IMR-90 (cell line): Measurements from ENCODE around the gene PARL. TPM values are rescaled to one million over a fixed set of nuclear protein-coding genes. Genes with fewer than 3 reads are reported as not detected.

Source experiments
- ATAC-seq: fragments of 200-7000 bp; cut with Tn5 transposase; 2 replicates; pipeline ENCODE4 v1.9.1; 2020; ENCODE audit warnings: low read depth, mild to moderate bottlenecking, moderate library complexity
- BruUV-seq: library from RNA; stranded (reverse); fragments of 400-500 nt; replicated peaks from 2 replicates; lab custom pipeline; 2021; lab: Mats Ljungman, UMichigan
- CTCF ChIA-PET: fragments of 300-600 bp; formaldehyde crosslinking; extraction: SDS; loops from one replicate; lab custom pipeline; 2021; ENCODE audit warnings: antibody characterized with exemption; lab: Yijun Ruan, JAX
- POLR2A ChIA-PET: fragments of 300-600 bp; sonication (Branson Sonifier 250); formaldehyde crosslinking; loops from one replicate; lab custom pipeline; 2022; ENCODE audit warnings: antibody characterized with exemption; ENCODE audit not compliant: unreplicated experiment; lab: Charles Lee
- DNase-seq: peaks from one replicate; pipeline ENCODE4 v3.0.0; 2013
- H2AFZ ChIP-seq: replicated peaks from 2 replicates; pipeline ENCODE3; 2013; ENCODE audit warnings: low read length, mild to moderate bottlenecking; ENCODE audit not compliant: poor library complexity
- H2AK5ac ChIP-seq: 2 replicates; pipeline ENCODE4 v1.6.1; 2013; ENCODE audit warnings: low read depth, low read length, inconsistent platforms
- H2AK9ac ChIP-seq: replicated peaks from 2 replicates; pipeline ENCODE3; 2013; ENCODE audit warnings: mild to moderate bottlenecking, low read depth, low read length, moderate library complexity; ENCODE audit not compliant: poor library complexity
- H2BK120ac ChIP-seq: 2 replicates; pipeline ENCODE4 v1.6.1; 2013; ENCODE audit warnings: low read depth, low read length, inconsistent platforms
- H2BK15ac ChIP-seq: 3 replicates; pipeline ENCODE4 v1.6.1; 2013; ENCODE audit warnings: low read depth, low read length, inconsistent platforms
- H2BK20ac ChIP-seq: 2 replicates; pipeline ENCODE4 v1.6.1; 2013; ENCODE audit warnings: low read depth, mild to moderate bottlenecking, inconsistent platforms, low read length, moderate library complexity
- H2BK5ac ChIP-seq: 2 replicates; pipeline ENCODE4 v1.6.1; 2013; ENCODE audit warnings: mild to moderate bottlenecking, low read depth, low read length, inconsistent platforms; ENCODE audit not compliant: poor library complexity, severe bottlenecking
- H3K14ac ChIP-seq: replicated peaks from 2 replicates; pipeline ENCODE4 v1.6.1; 2013; ENCODE audit warnings: low read depth, low read length, inconsistent platforms
- H3K18ac ChIP-seq: 2 replicates; pipeline ENCODE4 v1.6.1; 2013; ENCODE audit warnings: low read depth, low read length, control low read depth
- H3K23ac ChIP-seq: 2 replicates; pipeline ENCODE4 v1.6.1; 2013; ENCODE audit warnings: low read depth, low read length, inconsistent platforms
- H3K27ac ChIP-seq: 2 replicates; pipeline ENCODE4 v1.5.1; 2013; ENCODE audit warnings: mild to moderate bottlenecking, control low read depth, low read length; ENCODE audit not compliant: insufficient read depth
- H3K27me3 ChIP-seq: 2 replicates; pipeline ENCODE4 v1.6.1; 2013; ENCODE audit warnings: low read length; ENCODE audit not compliant: control insufficient read depth, insufficient read depth
- H3K36me3 ChIP-seq: 2 replicates; pipeline ENCODE4 v1.6.1; 2013; ENCODE audit warnings: low read length, mixed read lengths; ENCODE audit not compliant: control insufficient read depth, insufficient read depth
- H3K4ac ChIP-seq: 2 replicates; pipeline ENCODE4 v1.6.1; 2013; ENCODE audit warnings: low read depth, low read length, inconsistent platforms
- H3K4me1 ChIP-seq: 2 replicates; pipeline ENCODE4 v1.6.1; 2013; ENCODE audit warnings: low read length, mixed read lengths; ENCODE audit not compliant: control insufficient read depth, insufficient read depth
- H3K4me2 ChIP-seq: 2 replicates; pipeline ENCODE4 v1.6.1; 2013; ENCODE audit warnings: low read depth, mild to moderate bottlenecking, control low read depth, low read length, moderate library complexity
- H3K4me3 ChIP-seq: 2 replicates; pipeline ENCODE4 v1.5.1; 2013; ENCODE audit warnings: low read depth, mild to moderate bottlenecking, control low read depth, low read length, moderate library complexity; ENCODE audit not compliant: insufficient read depth
- H3K56ac ChIP-seq: 2 replicates; pipeline ENCODE4 v1.6.1; 2013; ENCODE audit warnings: low read length, inconsistent platforms; ENCODE audit not compliant: insufficient read depth; ENCODE audit errors: extremely low read depth
- H3K79me1 ChIP-seq, 2 experiments: 2 replicates each; pipeline ENCODE4 v1.6.1; 2013; ENCODE audit warnings: low read length in 2 of 2, inconsistent platforms in 1 of 2, low read depth in 1 of 2
- H3K9ac ChIP-seq: 2 replicates; pipeline ENCODE4 v1.6.1; 2013; ENCODE audit warnings: low read depth, low read length, control low read depth
- H3K9me1 ChIP-seq: 2 replicates; pipeline ENCODE4 v1.6.1; 2013; ENCODE audit warnings: low read length, inconsistent platforms; ENCODE audit not compliant: insufficient read depth
- H3K9me3 ChIP-seq: 2 replicates; pipeline ENCODE4 v1.6.1; 2013; ENCODE audit warnings: low read length; ENCODE audit not compliant: control insufficient read depth, insufficient read depth
- H4K20me1 ChIP-seq: 2 replicates; pipeline ENCODE4 v1.6.1; 2013; ENCODE audit warnings: low read length, inconsistent platforms; ENCODE audit not compliant: insufficient read depth
- H4K5ac ChIP-seq: 2 replicates; pipeline ENCODE4 v1.6.1; 2013; ENCODE audit warnings: mild to moderate bottlenecking, low read depth, low read length, control low read depth
- H4K8ac ChIP-seq, 2 experiments: 2 replicates each; pipeline ENCODE4 v1.6.1; 2013; ENCODE audit warnings: low read depth in 2 of 2, low read length in 2 of 2, control low read depth in 1 of 2, inconsistent platforms in 1 of 2
- H4K91ac ChIP-seq: 2 replicates; pipeline ENCODE4 v1.6.1; 2013; ENCODE audit warnings: low read depth, low read length, inconsistent platforms; ENCODE audit not compliant: insufficient read depth
- ELK1 ChIP-seq: fragments of 150-350 bp; IDR thresholded peaks from 2 replicates; pipeline ENCODE4 v1.6.1; 2016; ENCODE audit warnings: low read depth, mild to moderate bottlenecking, low read length, moderate library complexity, borderline replicate concordance
- FOS ChIP-seq: fragments of 150-350 bp; IDR thresholded peaks from 2 replicates; pipeline ENCODE4 v1.6.1; 2016; ENCODE audit warnings: low read depth, low read length
- NFE2L2 ChIP-seq: fragments of 150-350 bp; IDR thresholded peaks from 2 replicates; pipeline ENCODE4 v1.6.1; 2016; ENCODE audit warnings: low read depth, mild to moderate bottlenecking, low read length
- WGBS, 2 experiments: methylation state at CpG; one replicate each; pipeline versions ENCODE4 v1.1.5 to v1.1.7; 2013; ENCODE audit warnings: missing lambda C conversion rate in 2 of 2; ENCODE audit not compliant: insufficient read length in 1 of 2; ENCODE audit errors: extremely low coverage in 2 of 2; 5-methylcytosine and 5-hydroxymethylcytosine counted together
- dilution Hi-C: fragments of 300-500 bp; cut with HindIII; formaldehyde crosslinking; loops from one replicate; pipeline ENCODE4 v1.14.3; 2018; ENCODE audit warnings: low sequenced_read_pairs; ENCODE audit not compliant: unreplicated experiment
- in situ Hi-C: fragments of 300-500 bp; cut with MboI; formaldehyde crosslinking; loops from 3 replicates; pipeline ENCODE4 v1.14.3; 2019; ENCODE audit warnings: low sequenced_read_pairs, inconsistent platforms, mixed read lengths
- intact Hi-C: fragments of 100-400 bp; cut with micrococcal nuclease; formaldehyde crosslinking; loops from 2 replicates; pipeline ENCODE4 v1.10.0; 2022
- polyA plus RNA-seq, 3 experiments: library from polyadenylated mRNA; depleted of rRNA; stranded (reverse); fragments of >200 nt; gene quantifications; 2 replicates each; pipeline ENCODE4 v1.2.3, GENCODE V29; 2012; ENCODE audit warnings: low replicate concordance in 1 of 3
- total RNA-seq: library from RNA; depleted of rRNA; stranded (reverse); fragments of >200 nt; gene quantifications from 2 replicates; pipeline ENCODE4 v1.2.3, GENCODE V29; 2012

The PARL gene
- total and polyA plus RNA-seq, 2 of the 4 experiments (the other 2 are of a cell fraction), result 35.5 to 42.6 TPM

DNA sequence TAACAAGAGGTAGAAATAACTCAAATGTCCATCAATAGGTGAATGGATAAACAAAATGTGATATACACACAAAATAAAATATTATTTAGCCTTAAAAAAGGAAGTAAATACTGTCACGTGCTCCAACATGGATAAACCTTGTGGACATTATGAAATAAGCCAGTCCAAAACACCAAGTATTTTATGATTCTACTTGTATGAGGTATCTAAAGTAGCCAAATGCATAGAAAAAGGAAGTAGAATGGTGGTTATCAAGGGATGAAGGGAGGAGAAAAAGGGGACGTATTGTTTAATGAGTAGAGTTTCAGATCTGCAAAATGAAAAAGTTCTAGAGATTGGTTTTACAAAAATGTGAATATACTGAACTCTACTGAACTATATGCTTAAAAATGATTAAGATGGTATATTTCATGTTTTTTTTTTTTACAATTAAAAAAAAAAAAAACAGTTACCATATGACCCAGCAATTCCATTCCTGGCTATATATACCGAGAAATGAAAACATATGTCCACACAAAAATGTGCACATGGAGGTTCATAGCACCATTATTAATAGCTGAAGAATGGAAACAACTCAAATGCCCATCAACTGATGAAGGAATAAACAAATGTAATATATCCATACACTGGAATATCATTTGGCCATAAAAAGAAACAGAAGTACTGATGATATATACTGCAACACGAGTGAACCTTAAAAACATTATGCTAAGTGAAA is 30.2 kb downstream of the PARL start:
- Histone ChIP-seq H2AK9ac (no peak overlapping the region), H3K23ac (no peak overlapping the region), H3K4ac (no peak overlapping the region), H2BK15ac (no peak overlapping the region), H3K36me3 (peaks cover 22% of the 10 kb centered on the region), H2AK5ac (no peak overlapping the region), H3K4me1 (no peaks in the 10 kb centered on the region), H3K27me3 (no peaks in the 10 kb centered on the region), H2BK120ac (no peak overlapping the region), H3K9me3 (no peaks in the 10 kb centered on the region), H4K8ac (no peak overlapping the region), H4K5ac (no peak overlapping the region), H3K4me3 (no peak overlapping the region), H3K18ac (no peak overlapping the region), H3K27ac (no peak overlapping the region), H3K9me1 (no peaks in the 10 kb centered on the region; the same call in 1 of the 2 replicates), H3K79me1 (peaks cover 9 to 10% of the 10 kb centered on the region in 2 experiments), H4K20me1 (no peaks in the 10 kb centered on the region), H2BK5ac (no peak overlapping the region), H3K56ac (no peak overlapping the region), H3K4me2 (no peak overlapping the region), H4K91ac (no peak overlapping the region), H2AFZ (no peak overlapping the region), H2BK20ac (no peak overlapping the region), H3K14ac (no peak overlapping the region), H3K9ac (no peak overlapping the region)
- dilution Hi-C loops, result no loop called here
- in situ Hi-C loops, result no loop called here
- no TSS peak for BruUV-seq
- no peak for TF ChIP-seq FOS
- no peak for TF ChIP-seq NFE2L2
- no peak for TF ChIP-seq ELK1
- CTCF ChIA-PET, result interaction anchor here (0.6 kb wide), 2 partner anchors 8 to 92 kb away, joined by 5 read pairs; no protein-coding TSS in a partner anchor
- intact Hi-C loops, result no loop called here
- WGBS, 2 experiments, result 100% methylated on average over 1 of the region's 4 CpGs; no CpG with 5 or more reads in 1 of the 2 experiments
- POLR2A ChIA-PET, result no interaction called here
- DNase-seq (no peak), ATAC-seq (no peak)
